DMS153 treated with DMSO at 0.1 percent for 48 hours (cell line): ENCODE measurements around the gene BLACAT1.
"Not testable (repeated sequence)": the region's sequence is repeated elsewhere in the genome, so short reads cannot be mapped to it uniquely, and the experiment has no call there.

ENCODE experiments used
- DNase-seq: peaks from one replicate; lab custom pipeline; 2025; ENCODE audit not compliant: unreplicated experiment; lab: John Stamatoyannopoulos, UW

Gene BLACAT1

DNA sequence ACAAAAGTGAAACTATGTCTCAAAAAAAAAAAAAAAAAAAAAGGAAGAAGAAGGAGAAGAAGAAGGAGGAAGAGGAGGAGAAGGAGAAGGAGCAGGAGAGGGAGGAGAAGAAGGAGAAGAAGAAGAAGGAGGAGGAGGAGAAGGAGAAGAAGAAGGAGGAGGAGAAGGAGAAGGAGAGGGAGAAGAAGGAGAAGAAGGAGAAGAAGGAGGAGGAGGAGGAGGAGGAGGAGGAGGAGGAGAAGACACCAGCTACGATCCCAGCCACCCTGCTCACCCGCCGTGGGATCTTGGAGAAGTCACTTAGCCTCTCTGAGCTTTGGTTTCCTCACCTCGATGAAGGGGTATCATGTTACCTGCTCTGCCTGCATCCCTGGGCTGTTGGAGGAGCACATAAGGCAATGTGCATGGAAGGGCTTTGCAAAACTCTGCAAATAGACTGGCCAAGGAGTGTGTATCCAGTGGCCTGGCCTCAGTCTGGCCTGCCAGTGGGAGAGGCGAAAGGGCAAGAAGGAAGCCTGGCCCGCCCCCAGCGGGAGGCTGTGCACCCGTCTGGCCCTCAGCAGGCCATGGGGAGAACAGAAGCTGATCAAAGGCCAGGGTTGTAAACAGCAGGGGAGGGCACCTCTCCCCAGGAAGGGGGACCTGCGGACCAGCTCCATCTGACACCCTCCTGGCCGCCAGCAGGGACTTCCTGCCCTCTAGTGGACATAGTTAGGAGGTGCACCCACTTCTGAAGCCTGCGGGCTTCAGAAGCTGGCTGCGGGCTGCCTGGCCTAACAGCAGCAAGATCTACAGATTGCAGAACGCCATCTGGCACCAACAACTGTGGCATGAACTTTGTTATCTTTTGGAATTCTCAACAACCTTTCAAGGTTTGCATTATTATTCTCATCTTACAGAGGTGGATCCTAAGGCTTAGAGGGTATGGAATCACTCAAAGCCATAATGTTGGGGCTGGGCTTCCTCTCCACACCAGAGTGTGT is 29.4 kb upstream of the BLACAT1 start:
- DNase-seq: peak; percentile 91

DNA sequence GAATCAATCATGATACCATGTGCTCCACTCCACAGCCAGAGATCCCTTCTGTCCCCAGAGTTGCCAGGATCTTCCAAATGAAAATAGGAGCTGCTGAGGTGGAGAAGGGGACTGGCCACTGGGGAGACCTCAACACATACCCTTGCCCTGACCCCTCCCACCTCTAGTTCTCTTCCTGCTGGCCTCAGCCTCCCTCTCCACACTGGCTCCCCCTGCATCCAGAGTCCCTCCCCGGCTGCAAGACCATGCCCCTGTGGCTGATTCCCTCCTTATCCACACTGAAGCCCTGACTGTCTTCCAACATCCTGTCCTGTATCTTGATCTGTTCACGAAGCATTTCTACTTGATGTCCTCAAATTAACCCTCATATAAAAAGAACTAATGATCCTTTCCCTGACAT is 27.5 kb upstream of the BLACAT1 start:
- DNase-seq: no peak

DNA sequence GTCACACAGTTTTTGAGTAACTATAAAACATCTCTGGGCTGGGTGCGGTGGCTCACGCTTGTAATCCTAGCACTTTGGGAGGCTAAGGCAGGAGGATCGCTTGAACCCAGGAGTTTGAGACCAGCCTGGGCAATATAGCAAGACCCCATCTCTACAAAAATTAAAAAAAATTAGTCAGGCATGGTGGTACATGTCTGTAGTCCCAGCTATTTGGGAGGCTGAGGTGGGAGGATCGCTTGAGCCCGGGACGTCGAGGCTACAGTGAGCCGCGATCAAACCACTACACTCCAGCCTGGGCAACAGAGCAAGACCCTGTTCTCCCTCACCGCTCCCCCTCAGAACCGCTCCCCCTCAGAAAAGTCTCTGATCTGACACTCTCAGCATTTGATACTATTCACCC is 26.7 kb upstream of the BLACAT1 start:
- DNase-seq: not testable (repeated sequence)

DNA sequence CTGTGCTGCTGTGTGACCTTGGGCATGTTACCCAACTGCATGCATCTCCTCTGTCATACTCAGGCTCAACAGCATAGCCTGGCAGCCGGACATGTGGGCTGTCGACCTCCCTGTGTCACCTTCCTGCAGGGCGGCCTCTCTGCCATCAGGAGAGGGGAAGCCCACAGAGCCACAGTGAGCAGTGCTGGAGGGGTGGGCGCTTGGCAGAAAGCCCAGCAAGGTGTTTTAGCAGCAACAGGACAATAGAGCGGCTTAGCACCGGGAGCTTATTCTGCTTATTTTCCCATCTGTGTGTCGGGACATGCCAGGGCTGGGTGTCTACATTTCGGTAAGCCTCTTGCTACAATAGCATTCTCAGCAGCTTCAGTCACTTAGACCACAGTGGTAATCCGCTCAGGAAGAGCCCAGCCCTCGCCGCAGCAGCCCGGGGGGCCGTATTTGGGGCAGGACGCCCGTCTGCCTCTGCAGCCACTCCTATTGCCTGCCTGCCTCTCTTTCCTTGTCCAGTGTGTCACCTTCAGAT is 25.8 kb upstream of the BLACAT1 start:
- DNase-seq: no peak

DNA sequence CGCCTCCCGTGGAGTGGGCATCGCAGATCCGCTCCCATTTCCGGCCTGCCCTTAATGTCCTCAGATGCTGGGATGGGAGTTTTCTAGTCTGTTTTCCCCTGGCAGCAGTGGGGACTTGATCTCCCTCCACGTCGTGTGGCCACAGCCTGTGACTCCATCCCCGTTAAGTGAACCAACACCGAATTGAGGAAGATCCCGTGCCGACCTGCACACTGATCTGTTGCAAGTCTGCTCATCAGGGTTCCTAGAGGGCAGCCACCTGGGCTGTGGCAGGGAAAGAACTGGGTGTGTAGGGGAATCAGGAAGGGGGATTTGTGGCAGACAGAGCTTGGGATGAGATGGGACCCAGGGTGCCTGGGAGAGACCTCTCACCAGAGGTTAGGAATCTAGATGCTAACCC is 25.4 kb upstream of the BLACAT1 start:
- no peak for DNase-seq

DNA sequence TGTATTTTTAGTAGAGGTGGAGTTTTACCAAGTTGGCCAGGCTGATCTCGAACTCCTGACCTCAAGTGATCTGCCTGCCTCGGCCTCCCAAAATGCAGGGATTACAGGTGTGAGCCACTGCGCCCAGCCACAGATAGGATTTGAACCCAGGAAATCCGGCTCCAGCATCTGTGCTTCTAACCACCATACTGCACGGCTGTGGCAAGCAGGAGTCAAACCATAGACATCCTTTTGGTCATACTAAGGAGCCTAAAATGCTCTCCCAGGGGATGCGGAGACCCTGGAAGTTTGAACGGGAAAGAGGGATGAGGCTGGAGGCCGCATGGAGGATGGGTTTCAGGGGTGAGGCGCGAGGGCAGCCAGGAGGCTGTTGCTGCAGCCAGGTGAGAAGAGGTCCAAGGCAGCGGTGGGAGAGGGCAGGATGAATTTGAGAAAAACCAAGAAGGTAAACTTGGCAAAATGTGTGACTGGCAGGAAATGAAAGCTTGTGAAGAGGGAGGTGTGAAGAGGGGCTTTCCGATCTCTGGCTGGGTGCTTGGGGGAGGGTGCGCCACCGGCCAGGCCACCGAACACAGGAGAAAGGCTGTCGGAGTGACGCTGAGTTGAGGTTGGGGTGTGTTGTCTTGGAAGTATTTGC is 24.6 kb upstream of the BLACAT1 start:
- DNase-seq: no peak

DNA sequence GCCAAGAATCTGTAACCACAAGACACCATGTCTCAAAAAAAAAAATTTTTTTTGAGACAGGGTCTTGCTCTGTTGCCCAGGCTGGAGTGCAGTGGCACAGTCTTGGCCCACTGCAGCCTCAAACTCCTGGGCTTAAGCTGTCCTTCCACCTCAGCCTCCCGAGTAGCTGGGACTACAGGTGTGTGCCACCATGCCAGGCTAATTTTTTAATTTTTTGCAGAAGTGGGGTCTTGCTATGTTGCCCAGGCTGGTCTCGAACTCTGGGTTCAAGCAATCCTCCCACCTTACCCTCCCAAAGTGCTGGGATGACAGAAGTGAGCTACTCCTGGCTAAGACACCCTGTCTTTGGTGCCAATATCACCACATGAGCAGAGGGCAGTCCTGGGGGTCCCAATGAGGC is 23.1 kb upstream of the BLACAT1 start:
- not testable (repeated sequence) for DNase-seq

DNA sequence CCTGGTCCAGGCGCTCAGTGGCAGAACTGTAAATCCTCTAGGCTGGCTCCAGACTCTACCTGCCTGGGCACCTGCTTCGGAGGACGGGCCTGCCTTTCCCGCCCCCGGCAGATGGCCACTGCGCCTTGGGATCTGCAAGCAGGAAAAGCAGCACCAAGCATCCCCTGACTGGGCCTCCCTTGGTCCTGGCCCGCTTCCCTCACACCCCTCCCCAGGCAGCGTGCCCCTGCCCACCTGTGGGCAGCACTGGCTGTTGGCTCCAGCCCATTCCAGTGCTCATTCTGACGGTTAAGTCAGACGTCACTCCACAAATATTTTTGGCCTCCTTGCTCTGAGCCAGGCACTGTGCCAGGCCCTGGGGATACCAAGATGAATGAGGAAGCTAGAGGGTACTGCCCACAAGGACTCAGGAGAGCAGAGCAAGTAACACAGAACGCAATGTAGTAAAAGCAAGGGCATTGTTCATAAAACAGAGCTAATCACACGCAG is 22.0 kb upstream of the BLACAT1 start:
- no peak for DNase-seq

DNA sequence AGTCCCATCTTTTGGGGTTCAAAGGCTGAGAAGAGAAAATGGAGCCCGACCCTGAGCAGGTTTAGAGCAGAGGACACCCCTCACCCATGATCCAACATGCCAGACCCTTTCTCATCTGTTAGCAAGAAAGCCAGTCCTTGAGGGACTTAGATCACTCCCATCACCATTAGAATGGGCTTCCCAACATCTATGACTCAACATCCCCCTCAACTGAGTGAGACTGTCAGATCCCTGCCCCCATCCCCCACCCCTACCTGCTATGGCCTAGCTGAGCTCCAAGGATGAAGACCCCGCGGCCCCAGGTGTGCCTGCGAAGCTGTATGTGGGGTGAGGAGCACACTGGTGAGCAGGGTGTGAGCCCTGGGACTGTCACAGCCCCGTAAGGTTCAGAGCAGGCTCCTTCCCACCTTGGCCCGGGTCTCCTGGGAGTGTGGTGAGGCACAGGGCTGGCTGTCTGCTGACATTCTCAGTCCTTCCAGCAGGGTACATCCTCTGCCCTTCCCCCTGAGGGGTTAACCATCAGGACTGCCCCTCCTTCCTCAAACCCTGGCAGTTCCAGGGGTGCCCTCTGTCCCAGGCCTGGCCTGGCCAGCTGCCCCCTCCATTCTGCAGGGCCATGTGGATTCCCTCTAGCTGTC is 21.4 kb upstream of the BLACAT1 start:
- DNase-seq: no peak

DNA sequence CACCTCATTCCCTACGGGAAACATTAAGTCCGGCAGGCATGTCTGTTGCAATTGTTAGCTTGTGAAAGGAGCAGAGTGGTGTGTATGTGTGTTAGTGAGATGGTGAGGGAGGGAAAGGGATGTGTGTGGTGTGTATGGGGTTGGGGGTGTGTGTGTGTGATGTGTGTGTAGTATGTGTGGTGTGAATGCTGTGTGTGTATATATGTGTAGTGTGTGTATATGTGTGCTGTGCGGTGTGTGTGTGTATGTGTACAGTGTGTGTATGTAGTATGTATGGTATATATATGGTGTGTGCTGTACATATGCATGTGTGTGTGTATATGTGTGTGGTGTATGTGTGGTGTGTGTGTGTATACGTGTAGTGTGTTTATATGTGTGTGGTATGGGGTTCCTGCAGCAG is 20.8 kb upstream of the BLACAT1 start:
- DNase-seq: no peak

DNA sequence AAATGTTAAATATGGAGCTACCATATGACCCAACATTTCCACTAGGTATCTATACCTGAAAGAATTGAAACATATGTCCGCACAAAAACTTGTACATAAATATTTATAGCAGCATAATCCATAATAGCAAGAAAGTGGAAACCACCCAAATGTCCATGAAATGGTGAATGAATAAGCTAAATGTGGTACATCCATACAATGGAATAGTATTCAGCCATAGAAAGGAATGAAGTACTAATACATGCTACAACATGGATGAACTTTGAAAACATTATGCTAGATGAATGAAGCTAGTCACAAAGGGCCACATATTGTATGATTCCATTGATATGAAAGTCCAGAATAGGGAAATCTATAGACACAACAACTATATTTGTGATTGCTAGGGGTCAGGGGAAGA is 20.0 kb upstream of the BLACAT1 start:
- DNase-seq: no peak

DNA sequence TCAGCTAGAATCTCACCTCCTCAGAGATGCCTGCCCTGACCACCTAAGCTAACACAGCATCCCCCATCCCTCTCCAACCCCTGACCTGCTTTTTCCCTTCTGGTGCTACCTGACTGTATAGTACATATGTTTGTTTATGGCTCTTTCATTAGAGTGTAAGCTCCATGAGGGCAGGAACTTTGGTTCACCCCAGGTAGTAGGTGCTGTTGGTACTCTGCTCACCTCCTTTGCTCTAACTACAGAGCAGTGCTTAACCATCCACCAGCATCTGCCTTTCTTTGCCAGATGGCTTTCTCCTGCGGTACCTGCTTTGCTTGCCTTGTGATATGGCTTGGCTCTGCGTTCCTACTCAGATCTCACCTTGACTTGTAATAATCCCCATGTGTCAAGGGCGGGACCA is 18.7 kb upstream of the BLACAT1 start:
- no peak for DNase-seq

DNA sequence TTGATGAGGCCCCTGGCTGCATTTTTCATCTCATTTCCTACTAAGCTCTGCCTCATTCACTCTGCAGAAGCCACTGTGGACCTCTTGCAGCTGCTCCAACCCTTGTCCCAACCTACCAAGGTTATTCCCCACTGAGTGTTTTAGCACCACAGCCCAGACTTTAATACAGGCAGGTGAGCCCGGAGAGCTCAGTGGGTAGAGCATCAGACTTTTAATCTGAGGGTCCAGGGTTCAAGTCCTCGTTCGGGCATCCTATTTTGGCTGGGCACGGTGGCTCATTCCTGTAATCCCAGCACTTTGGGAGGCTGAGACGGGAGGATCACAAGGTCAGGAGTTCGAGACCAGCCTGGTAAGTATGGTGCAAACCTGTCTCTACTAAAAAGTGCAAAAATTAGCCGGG is 18.1 kb upstream of the BLACAT1 start:
- no peak for DNase-seq

DNA sequence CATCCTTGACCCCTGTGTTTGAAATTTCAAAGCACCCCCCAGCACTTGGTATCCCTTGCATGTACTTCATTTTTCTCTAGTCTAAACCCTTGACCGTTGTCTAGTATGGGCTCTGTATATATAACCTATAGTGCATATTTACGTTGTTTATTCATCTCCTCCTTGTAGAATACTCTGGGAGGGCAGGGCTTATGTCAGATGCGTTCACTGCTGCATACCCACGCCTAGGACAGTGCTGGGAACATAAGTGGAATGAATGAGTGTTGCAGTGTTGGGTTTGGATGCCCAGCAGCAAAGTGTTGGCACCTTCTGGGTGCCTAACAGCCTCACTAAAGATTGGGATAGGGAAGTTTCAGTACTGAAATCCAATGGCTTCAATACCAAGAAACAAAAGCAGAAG is 17.6 kb upstream of the BLACAT1 start:
- DNase-seq: no peak

DNA sequence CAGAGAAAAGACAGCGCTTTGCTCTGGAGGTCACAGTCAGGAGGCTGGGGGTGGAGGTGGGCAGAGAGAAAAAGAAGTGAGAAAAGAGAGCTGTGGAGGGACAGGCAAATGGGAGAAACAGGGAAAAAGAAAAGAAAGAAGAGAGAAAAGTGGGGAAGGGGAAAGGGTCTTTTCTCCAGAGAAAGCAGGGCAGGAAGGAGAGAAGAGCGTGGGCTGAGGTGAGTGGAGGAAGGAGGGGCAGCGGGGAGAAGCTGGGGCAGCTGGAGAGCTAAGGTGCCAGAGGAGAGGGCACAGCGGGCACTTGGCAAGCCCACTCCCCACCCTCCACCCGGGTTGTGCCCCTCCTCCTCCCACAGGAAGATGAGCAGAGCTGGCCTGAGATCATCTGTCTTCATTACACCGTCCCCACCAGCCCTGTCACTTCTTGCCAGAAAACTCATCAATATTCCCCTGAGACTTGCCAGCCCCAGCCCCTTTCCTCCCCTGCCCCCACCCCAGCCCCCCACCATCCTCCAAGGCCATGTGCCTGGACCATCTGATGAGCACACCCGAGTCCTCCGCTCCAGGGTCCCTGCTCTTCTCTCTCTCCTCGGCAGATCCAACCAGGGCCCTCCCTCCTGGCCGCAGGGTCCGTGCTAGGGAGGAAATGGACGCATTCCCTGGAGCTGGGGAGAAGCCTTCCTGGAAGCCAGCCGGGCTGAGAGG is 17.0 kb upstream of the BLACAT1 start:
- no peak for DNase-seq

DNA sequence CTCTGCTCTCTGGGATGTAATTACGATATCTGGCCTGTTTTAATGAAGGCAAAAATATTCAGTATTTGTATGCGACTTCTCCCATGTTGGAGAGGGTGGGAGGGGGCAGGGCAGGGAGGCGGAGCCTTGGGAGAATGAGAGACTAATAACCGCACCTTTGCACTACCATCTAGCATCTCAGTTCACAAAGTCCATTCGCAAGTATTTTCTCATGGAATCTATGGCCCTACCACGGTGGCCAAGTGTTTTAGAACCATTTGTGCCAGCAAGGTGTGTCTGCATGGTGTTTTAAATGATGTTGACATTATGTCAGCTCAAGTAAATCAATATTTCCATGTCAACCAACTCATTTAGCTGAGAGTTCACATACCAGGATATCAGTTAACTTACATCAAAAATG is 14.3 kb upstream of the BLACAT1 start:
- no peak for DNase-seq

DNA sequence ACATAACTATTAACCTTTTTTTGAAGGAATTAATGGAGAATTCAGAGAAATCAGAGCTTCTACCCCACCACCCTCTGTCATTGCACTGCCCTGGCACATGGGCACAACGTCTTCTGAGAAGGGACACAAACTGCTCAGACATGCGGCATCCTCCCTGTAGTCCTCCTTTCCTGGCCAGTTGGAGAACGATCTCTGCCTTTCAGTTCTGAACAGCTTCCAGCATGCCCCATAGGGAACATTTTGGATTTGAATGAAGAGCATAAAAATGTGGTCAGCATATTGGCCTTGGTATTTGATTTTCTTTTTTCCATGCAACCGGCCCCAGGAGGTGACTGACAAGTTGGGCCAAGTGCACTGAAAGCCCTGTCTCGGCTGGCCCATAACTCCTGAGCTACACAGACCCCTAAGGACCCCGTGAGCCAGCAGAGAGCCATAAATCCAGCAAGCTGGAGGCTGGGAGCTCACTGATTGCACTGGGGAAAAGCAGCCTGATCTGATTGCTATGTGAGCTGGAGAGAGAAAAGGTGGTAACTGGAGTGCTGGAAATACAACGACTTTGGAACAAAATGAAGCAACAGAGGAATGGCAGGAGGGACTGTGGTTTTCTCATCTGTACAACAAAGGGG is 10.9 kb upstream of the BLACAT1 start:
- DNase-seq: no peak

DNA sequence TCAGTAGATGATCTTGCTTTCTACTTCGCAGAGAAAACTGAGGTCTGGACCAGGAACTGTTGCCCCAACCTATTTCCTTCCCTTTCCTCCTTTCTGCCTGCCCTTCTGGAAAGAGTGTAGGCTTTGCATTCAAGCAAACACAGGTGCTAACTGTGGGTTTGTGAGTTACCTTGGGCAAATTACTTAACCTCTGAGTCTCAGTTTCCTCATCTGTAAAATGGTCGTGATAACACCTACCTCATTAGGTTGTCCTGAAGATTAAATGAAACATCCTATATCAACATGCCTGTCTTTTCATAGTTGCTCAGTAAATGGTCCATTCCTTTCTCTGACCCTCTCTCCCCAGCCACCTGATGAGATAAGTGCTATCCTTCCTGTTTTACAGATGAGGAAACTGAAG is 9.5 kb upstream of the BLACAT1 start:
- no peak for DNase-seq

DNA sequence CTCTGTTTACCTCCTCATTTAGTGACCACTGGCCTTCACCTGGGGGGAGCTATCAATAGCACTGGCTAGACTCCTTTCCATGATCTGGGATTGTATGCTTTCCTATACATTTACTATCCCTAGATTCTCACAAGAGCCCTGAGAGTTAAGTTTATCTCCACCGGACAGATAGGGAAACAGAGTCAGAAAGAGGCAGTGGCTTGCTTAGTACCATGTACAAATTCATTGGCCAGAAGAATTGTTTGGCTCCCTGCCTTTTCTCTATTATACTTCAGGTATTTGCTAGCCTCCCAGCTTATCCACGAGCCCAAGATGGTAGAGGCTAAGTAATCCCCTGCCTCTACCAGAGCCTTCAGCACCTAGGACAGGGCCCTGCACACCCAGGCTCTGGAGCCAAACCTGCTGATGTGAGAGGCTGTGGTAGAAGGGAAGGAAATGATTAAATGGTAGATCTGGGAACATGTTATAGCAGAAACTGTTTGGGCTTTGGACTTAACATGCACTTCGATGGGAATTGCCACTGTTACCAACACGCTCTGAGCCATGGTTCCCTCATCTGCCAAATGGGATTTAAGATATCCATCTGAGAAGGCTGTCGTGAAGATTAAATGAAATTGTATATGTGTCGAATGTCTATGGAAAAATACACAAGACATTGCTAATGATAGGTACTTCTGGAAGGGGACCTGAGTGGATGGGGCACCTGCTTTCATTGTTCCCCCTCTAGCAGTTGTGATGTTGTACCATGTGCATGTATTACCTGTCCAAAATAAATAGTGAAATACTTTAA is 3.1 kb upstream of the BLACAT1 start:
- no peak for DNase-seq
